Thyroid gland (tissue), 4 donors: ENCODE measurements around the gene SLC4A4.
A peak's percentile ranks its signal among the peaks of the same experiment; 100 is the strongest.

Experiments used
- POLR2A ChIP-seq, 2 donors: fragments of 450-650 bp; IDR thresholded peaks; one replicate each; pipeline ENCODE4 v1.6.1; 2017; ENCODE audit warnings: antibody characterized with exemption in 2 of 2, mild to moderate bottlenecking in 2 of 2, moderate library complexity in 1 of 2
- TF ChIP-seq, protein P1 (sequence below), 6 experiments: fragments of 200-600 bp in 3 of 6; fragments of 450-650 bp in 3 of 6; sonication (generic) in 3 of 6; IDR thresholded peaks; one replicate each; pipeline ENCODE4 v1.5.1; 2016 to 2019; ENCODE audit warnings: antibody characterized with exemption in 6 of 6, mild to moderate bottlenecking in 2 of 6, inconsistent platforms in 1 of 6, moderate library complexity in 1 of 6

DNA sequence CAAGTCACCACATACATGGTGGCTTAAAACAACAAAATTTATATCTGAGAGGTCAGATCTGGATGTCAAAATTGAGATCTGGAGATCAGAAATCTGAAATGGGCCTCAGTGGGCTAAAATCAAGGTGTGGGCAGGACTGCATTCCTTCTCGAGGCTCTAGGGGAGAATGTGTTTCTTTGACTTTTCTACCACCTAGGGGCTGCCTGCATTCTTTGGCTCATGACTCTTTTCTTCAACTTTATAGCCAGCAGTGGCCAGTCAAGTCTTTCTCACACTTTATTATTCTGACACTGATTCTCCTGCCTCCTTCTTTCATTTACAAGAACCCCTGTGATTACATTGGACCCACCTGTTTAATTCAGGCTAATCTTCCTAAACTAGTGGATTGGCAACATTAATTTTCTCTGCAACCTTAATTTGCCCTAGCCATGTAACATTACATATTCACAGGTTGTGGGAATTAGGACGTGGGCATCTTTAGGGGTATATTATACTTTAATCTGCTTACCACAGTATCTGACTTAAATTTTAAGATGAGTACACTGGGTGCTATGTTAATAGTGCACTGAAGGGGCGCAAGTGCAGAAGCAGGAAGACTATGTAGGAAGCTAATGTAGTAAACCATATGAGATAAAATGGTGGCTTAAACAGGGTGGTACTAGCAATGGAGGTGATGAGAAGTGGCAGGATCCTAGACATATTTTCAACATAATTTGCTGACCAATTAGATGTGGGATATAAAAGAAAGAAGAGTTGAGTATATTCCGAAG lies 188.0 kb downstream of the SLC4A4 start:
- TF ChIP-seq, protein P1, sequence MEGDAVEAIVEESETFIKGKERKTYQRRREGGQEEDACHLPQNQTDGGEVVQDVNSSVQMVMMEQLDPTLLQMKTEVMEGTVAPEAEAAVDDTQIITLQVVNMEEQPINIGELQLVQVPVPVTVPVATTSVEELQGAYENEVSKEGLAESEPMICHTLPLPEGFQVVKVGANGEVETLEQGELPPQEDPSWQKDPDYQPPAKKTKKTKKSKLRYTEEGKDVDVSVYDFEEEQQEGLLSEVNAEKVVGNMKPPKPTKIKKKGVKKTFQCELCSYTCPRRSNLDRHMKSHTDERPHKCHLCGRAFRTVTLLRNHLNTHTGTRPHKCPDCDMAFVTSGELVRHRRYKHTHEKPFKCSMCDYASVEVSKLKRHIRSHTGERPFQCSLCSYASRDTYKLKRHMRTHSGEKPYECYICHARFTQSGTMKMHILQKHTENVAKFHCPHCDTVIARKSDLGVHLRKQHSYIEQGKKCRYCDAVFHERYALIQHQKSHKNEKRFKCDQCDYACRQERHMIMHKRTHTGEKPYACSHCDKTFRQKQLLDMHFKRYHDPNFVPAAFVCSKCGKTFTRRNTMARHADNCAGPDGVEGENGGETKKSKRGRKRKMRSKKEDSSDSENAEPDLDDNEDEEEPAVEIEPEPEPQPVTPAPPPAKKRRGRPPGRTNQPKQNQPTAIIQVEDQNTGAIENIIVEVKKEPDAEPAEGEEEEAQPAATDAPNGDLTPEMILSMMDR (IDR thresholded peaks at IDR 0.05): peak in 4 of 6 experiments; percentile 31 to 64 (median 53)
- no peak for TF ChIP-seq POLR2A (IDR thresholded peaks at IDR 0.05)
